Ovary (tissue), 9 donors: ENCODE measurements around the gene UGGT2. TPM values are rescaled to one million over a fixed set of nuclear protein-coding genes. Genes with fewer than 3 reads are reported as not detected.

ENCODE experiments used
- DNase-seq, 5 donors: peaks; one replicate each; pipeline ENCODE4 v3.0.0-alpha.2; 2019 to 2020
- H3K27ac ChIP-seq, 2 donors: fragments of 200-600 bp; one replicate each; pipeline versions ENCODE4 v1.5.1 to v1.8.0; 2019 to 2022
- H3K27me3 ChIP-seq: fragments of 200-600 bp; one replicate; pipeline ENCODE4 v1.8.0; 2022
- H3K36me3 ChIP-seq: fragments of 200-600 bp; sonication (generic); one replicate; pipeline ENCODE4 v1.5.1; 2019
- H3K4me1 ChIP-seq: one replicate; pipeline ENCODE4 v1.8.1; 2013; ENCODE audit warnings: mild to moderate bottlenecking, moderate library complexity; ENCODE audit not compliant: insufficient read depth
- H3K4me3 ChIP-seq: fragments of 200-600 bp; sonication (generic); one replicate; pipeline ENCODE4 v1.5.1; 2017
- H3K9me3 ChIP-seq, 2 donors: fragments of 200-600 bp in 1 of 2; sonication (generic) in 1 of 2; one replicate each; pipeline versions ENCODE4 v1.5.1 to v1.8.1; 2013 to 2019; ENCODE audit warnings: mild to moderate bottlenecking in 1 of 2, moderate library complexity in 1 of 2
- EP300 ChIP-seq: sonication (generic); formaldehyde crosslinking; IDR thresholded peaks from one replicate; pipeline ENCODE4 v1.6.1; 2017; ENCODE audit warnings: antibody characterized with exemption
- POLR2A ChIP-seq: fragments of 450-650 bp; IDR thresholded peaks from one replicate; pipeline ENCODE4 v1.6.1; 2017; ENCODE audit warnings: antibody characterized with exemption, mild to moderate bottlenecking, moderate library complexity
- WGBS, 3 donors: extraction: QIAGEN DNeasy Blood & Tissue Kit in 1 of 3; methylation state at CpG; one replicate each; pipeline versions ENCODE4 v1.1.5 to v1.1.7; 2013 to 2017; 5-methylcytosine and 5-hydroxymethylcytosine counted together
- intact Hi-C, 4 donors: fragments of 100-400 bp; cut with DNase I; formaldehyde crosslinking; loops; one replicate each; pipeline versions ENCODE4 v1.11.0 to v1.15.1; 2022 to 2023
- polyA plus RNA-seq, 2 donors: library from polyadenylated mRNA; stranded (reverse); fragments of 200-250 nt in 1 of 2; fragments of 350-450 nt in 1 of 2; fragmentation: Illumina TruSeq in 1 of 2; extraction: RNeasy Lipid Tissue Mini Kit (QIAGEN cat#74804) in 1 of 2; gene quantifications; one replicate each; pipeline ENCODE4 v1.2.3, GENCODE V29; 2013 to 2014
- total RNA-seq, 7 donors: library from RNA; depleted of rRNA in 2 of 7; stranded (reverse); fragments of >200 nt in 2 of 7; fragmentation: NEBNext Ultra II Directional in 3 of 7; extraction: Animal tissue kit (Norgen Biotek cat#: 25700) in 3 of 7; gene quantifications; one replicate each; pipeline versions ENCODE4 v1.1.0 to v1.2.4, GENCODE V29; 2016 to 2023
- TF ChIP-seq, protein P1 (sequence below), 3 donors: fragments of 450-650 bp in 2 of 3; fragments of 200-600 bp in 1 of 3; IDR thresholded peaks; one replicate each; pipeline versions ENCODE4 v1.5.1 to v1.8.0; 2016 to 2022; ENCODE audit warnings: antibody characterized with exemption in 3 of 3, mild to moderate bottlenecking in 1 of 3
- donor health status: DM: no; HTN: no; CAD: no; lungs with moderate emphysema.
- donor health status: DM: no; HTN: no; CAD: no.
- donor health status: Bipolar disorder and iron deficiency.
- donor health status: DM: yes; HTN: yes; CAD: no.
- donor health status: DM: no; HTN: no; CAD: no.
- donor health status: DM: yes; HTN: yes; CAD: no.

The UGGT2 gene
- total and polyA plus RNA-seq, 9 donors, result 7.7 to 52.6 (median 28.9) TPM

GRCh38 chr13:95968906-95969305, 84.3 kb downstream of the UGGT2 start:
- Histone ChIP-seq H3K27me3 (no peaks in the 10 kb centered on the region), H3K9me3 (no peaks in the 10 kb centered on the region), H3K4me1 (no peaks in the 10 kb centered on the region), H3K36me3 (no peaks in the 10 kb centered on the region), H3K4me3 (no peak overlapping the region), H3K27ac (no peak overlapping the region)
- intact Hi-C loops, result no loop called here
- 40 to 56% (median 47%) methylated on average over 2 of the region's 2 CpGs for WGBS, 3 donors
- TF ChIP-seq POLR2A (no peak), EP300 (no peak)
- TF ChIP-seq, protein P1, sequence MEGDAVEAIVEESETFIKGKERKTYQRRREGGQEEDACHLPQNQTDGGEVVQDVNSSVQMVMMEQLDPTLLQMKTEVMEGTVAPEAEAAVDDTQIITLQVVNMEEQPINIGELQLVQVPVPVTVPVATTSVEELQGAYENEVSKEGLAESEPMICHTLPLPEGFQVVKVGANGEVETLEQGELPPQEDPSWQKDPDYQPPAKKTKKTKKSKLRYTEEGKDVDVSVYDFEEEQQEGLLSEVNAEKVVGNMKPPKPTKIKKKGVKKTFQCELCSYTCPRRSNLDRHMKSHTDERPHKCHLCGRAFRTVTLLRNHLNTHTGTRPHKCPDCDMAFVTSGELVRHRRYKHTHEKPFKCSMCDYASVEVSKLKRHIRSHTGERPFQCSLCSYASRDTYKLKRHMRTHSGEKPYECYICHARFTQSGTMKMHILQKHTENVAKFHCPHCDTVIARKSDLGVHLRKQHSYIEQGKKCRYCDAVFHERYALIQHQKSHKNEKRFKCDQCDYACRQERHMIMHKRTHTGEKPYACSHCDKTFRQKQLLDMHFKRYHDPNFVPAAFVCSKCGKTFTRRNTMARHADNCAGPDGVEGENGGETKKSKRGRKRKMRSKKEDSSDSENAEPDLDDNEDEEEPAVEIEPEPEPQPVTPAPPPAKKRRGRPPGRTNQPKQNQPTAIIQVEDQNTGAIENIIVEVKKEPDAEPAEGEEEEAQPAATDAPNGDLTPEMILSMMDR (IDR thresholded peaks at IDR 0.05), result no peak
- DNase-seq, result no peak

GRCh38 chr13:95957331-95957730, 95.9 kb downstream of the UGGT2 start:
- no peak for DNase-seq
- Histone ChIP-seq H3K36me3 (no peaks in the 10 kb centered on the region), H3K4me3 (no peak overlapping the region), H3K27ac (no peak overlapping the region), H3K27me3 (no peaks in the 10 kb centered on the region), H3K4me1 (no peaks in the 10 kb centered on the region), H3K9me3 (no peaks in the 10 kb centered on the region)
- intact Hi-C loops, result no loop called here
- WGBS, 3 donors, result 48 to 67% (median 54%) methylated on average over 2 of the region's 2 CpGs
- TF ChIP-seq, protein P1 (IDR thresholded peaks at IDR 0.05), result no peak
- no peak for TF ChIP-seq POLR2A
- TF ChIP-seq EP300, result no peak

DNA sequence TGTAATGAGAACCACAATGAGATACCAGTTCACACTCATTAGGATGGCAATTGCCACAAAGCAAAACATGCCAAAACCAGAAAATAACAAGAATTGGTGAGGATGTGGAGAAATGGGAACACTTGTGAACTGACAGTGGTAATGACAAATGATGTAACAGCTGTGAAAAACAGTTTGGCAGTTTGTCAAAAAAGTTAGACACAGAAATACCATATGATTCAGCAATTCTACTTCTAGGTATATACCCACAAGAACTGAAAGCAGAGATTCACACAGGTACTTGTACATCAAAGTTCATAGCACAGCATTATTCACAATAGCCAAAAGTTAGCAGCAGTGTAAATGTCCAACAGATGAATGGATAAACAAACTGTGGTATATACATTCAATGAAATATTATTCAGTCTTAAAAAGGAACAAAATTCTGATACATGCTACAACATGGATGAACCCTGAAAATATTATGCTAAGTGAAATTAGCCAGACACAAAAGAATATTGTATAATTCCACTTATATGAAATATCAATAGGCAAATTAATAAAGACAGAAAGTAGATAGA, 96.5 kb downstream of the UGGT2 start:
- no peak for TF ChIP-seq EP300
- no peaks in the 10 kb centered on the region for H3K36me3 ChIP-seq
- no peak for DNase-seq
- no peak overlapping the region for H3K27ac ChIP-seq
- intact Hi-C loops, result no loop called here
- no peaks in the 10 kb centered on the region for H3K4me1 ChIP-seq
- no peaks in the 10 kb centered on the region for H3K27me3 ChIP-seq
- no peak overlapping the region for H3K4me3 ChIP-seq
- H3K9me3 ChIP-seq, result no peaks in the 10 kb centered on the region

- no peaks in the 10 kb centered on the region for H3K36me3 ChIP-seq
- H3K4me1 ChIP-seq, result no peaks in the 10 kb centered on the region
- 97% methylated on average over 3 of the region's 3 CpGs for whole genome bisulfite sequencing, 3 donors
- no peak overlapping the region for H3K27ac ChIP-seq
- H3K9me3 ChIP-seq, result no peaks in the 10 kb centered on the region
- no peaks in the 10 kb centered on the region for H3K27me3 ChIP-seq
- no peak for TF ChIP-seq POLR2A
- TF ChIP-seq, protein P1 (IDR thresholded peaks at IDR 0.05), result no peak
- no peak for TF ChIP-seq EP300
- no peak overlapping the region for H3K4me3 ChIP-seq
- intact Hi-C loops, result no loop called here
- DNase-seq, result no peak
These were observed 97.5 kb downstream of the UGGT2 start for GRCh38 chr13:95955719-95956118.

- intact Hi-C loops, result no loop called here
- TF ChIP-seq, protein P1 (IDR thresholded peaks at IDR 0.05), result no peak
- TF ChIP-seq POLR2A (no peak), EP300 (no peak)
- no peaks in the 10 kb centered on the region for H3K4me1 ChIP-seq
- WGBS, 3 donors, result 90 to 94% (median 94%) methylated on average over 3 of the region's 3 CpGs
- H3K36me3 ChIP-seq, result no peaks in the 10 kb centered on the region
- H3K4me3 ChIP-seq, result no peak overlapping the region
- DNase-seq, result no peak
- H3K9me3 ChIP-seq, result no peaks in the 10 kb centered on the region
- H3K27ac ChIP-seq, result no peak overlapping the region
- H3K27me3 ChIP-seq, result no peaks in the 10 kb centered on the region
These were observed 97.9 kb downstream of the UGGT2 start for GRCh38 chr13:95955255-95955654.
